Measurements from ENCODE around the gene MBP. TPM values are rescaled to one million over a fixed set of nuclear protein-coding genes. Genes with fewer than 3 reads are reported as not detected.

MBP gene
- total and polyA plus RNA-seq, 2 experiments from 2014 or later = 18.4 to 22.9 TPM

GRCh38 chr18:77008576-77009315, 123.8 kb downstream of the MBP start:
- Mint-ChIP-seq H3K27ac (no peak overlapping the region), H3K27me3 (ENCODE audit: insufficient read depth, low read depth, poor library complexity) (peaks cover 13% of the 10 kb centered on the region), H3K4me3 (no peak overlapping the region), H3K36me3 (ENCODE audit: low read depth) (no peaks in the 10 kb centered on the region), H3K9me3 (no peaks in the 10 kb centered on the region), H3K4me1 (peaks cover 48% of the 10 kb centered on the region)
- Histone ChIP-seq H3K4me2 (no peak overlapping the region), H3K36me3 (ENCODE audit: insufficient read depth) (no peaks in the 10 kb centered on the region), H2AFZ (no peak overlapping the region), H3K4me3 (no peak overlapping the region), H3K27me3 (ENCODE audit: insufficient read depth) (no peaks in the 10 kb centered on the region), H3K9me2 (ENCODE audit: insufficient read depth) (no peaks in the 10 kb centered on the region), H3K4me1 (ENCODE audit: insufficient read depth) (peaks cover 21% of the 10 kb centered on the region), H3F3A (replicated peaks; ENCODE audit: low read depth) (no peaks in the 10 kb centered on the region), H4K20me1 (replicated peaks; ENCODE audit: insufficient read depth) (no peaks in the 10 kb centered on the region), H3K27ac (ENCODE audit: low read depth) (no peak overlapping the region), H3K79me2 (replicated peaks; ENCODE audit: insufficient read depth) (no peaks in the 10 kb centered on the region)
- TF ChIP-seq ETS1 (IDR thresholded peaks at IDR 0.05) (no peak), POLR2AphosphoS5 (IDR thresholded peaks at IDR 0.05; ENCODE audit: low read depth) (no peak), ZNF114 (CRISPR knock-in tag; IDR thresholded peaks at IDR 0.05) (no peak), CREB1 (CRISPR knock-in tag; IDR thresholded peaks at IDR 0.05; ENCODE audit: low read depth) (no peak), CTCF (conservative IDR thresholded peaks at IDR 0.05; ENCODE audit: low read depth in 2 of 2) (no peak), EZH2phosphoT487 (IDR thresholded peaks at IDR 0.05; ENCODE audit: unreplicated experiment) (no peak), REST (IDR thresholded peaks at IDR 0.05; ENCODE audit: unreplicated experiment) (no peak), JUNB (IDR thresholded peaks at IDR 0.05; ENCODE audit: unreplicated experiment) (no peak), ZNF462 (CRISPR knock-in tag; IDR thresholded peaks at IDR 0.05) (no peak)
- no peak for DNase-seq (ENCODE audit: low spot score)
- no peak for ATAC-seq

All from GM23338 (cell line).